Measurements from ENCODE around the gene MYL7. TPM values are rescaled to one million over a fixed set of nuclear protein-coding genes. Genes with fewer than 3 reads are reported as not detected.
"Not testable (repeated sequence)": the region's sequence is repeated elsewhere in the genome, so short reads cannot be mapped to it uniquely, and the experiment has no call there.

MYL7 gene
- total and polyA plus RNA-seq, 7 donors: 0.15 to 1.7 (median 0.98) TPM; not detected in 3

GRCh38 chr7:44177570-44178131 lies 36.5 kb upstream of the MYL7 start:
- H3K27me3 ChIP-seq (ENCODE audit: insufficient read depth in 3 of 3, low read length in 2 of 3): peaks cover 0 to 2% (median 0%) of the 10 kb centered on the region in 3 donors
- H3K9me3 ChIP-seq: no peaks in the 10 kb centered on the region
- H3K27ac ChIP-seq: no peak overlapping the region
- H3K4me3 ChIP-seq: no peak overlapping the region
- DNase-seq: no peak
- intact Hi-C loops (cut with DNase I): loop anchor here in 1 of 2 donors (5.0 kb wide), 1 partner anchor 280 kb away; no protein-coding TSS in a partner anchor
- no peaks in the 10 kb centered on the region for H3K4me1 ChIP-seq
- TF ChIP-seq, protein P1, sequence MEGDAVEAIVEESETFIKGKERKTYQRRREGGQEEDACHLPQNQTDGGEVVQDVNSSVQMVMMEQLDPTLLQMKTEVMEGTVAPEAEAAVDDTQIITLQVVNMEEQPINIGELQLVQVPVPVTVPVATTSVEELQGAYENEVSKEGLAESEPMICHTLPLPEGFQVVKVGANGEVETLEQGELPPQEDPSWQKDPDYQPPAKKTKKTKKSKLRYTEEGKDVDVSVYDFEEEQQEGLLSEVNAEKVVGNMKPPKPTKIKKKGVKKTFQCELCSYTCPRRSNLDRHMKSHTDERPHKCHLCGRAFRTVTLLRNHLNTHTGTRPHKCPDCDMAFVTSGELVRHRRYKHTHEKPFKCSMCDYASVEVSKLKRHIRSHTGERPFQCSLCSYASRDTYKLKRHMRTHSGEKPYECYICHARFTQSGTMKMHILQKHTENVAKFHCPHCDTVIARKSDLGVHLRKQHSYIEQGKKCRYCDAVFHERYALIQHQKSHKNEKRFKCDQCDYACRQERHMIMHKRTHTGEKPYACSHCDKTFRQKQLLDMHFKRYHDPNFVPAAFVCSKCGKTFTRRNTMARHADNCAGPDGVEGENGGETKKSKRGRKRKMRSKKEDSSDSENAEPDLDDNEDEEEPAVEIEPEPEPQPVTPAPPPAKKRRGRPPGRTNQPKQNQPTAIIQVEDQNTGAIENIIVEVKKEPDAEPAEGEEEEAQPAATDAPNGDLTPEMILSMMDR (IDR thresholded peaks at IDR 0.05): no peak
- no peak for ATAC-seq
- H3K36me3 ChIP-seq (ENCODE audit: insufficient read depth in 1 of 2, low read depth in 1 of 2): no peaks in the 10 kb centered on the region
- WGBS, 3 donors: 46 to 70% (median 58%) methylated on average over 4 of the region's 4 CpGs

DNA sequence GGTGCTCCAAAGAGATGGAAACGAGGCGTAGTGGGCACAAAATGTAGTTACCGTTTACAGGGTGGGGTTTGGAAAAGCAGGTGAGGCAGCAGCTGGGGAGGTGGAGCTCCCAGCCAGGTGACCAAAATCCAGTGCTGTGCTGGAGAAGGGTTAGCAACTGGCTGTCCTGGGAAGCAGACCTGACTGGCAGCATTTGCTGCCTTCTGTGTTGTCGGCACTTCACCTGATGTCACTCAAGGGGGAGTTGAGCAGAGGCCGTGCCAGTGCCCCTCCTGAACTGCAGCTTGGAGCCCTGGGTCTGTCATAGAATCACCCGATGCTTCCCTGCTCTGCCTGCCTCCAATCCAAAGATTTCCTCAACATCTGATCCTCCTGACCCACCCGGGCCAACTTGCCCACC lies 35.4 kb upstream of the MYL7 start:
- no peak overlapping the region for H3K4me3 ChIP-seq
- H3K4me1 ChIP-seq: no peaks in the 10 kb centered on the region
- TF ChIP-seq, protein P1 (IDR thresholded peaks at IDR 0.05): no peak
- no peak overlapping the region for H3K27ac ChIP-seq
- no peaks in the 10 kb centered on the region for H3K36me3 ChIP-seq (ENCODE audit: insufficient read depth in 1 of 2, low read depth in 1 of 2)
- 78 to 88% (median 87%) methylated on average over 7 of the region's 7 CpGs for WGBS, 3 donors
- H3K9me3 ChIP-seq: no peaks in the 10 kb centered on the region
- intact Hi-C loops (cut with DNase I): loop anchor here in 1 of 2 donors (5.0 kb wide), 1 partner anchor 281 kb away; no protein-coding TSS in a partner anchor
- ATAC-seq (no peak), DNase-seq (no peak)
- no peaks in the 10 kb centered on the region for H3K27me3 ChIP-seq (ENCODE audit: insufficient read depth in 3 of 3, low read length in 2 of 3)

- Histone ChIP-seq H3K36me3 (ENCODE audit: insufficient read depth in 1 of 2, low read depth in 1 of 2) (no peaks in the 10 kb centered on the region), H3K9me3 (no peaks in the 10 kb centered on the region), H3K27me3 (ENCODE audit: insufficient read depth in 3 of 3, low read length in 2 of 3) (no peaks in the 10 kb centered on the region), H3K27ac (no peak overlapping the region), H3K4me1 (no peaks in the 10 kb centered on the region), H3K4me3 (no peak overlapping the region)
- DNase-seq: no peak
- intact Hi-C loops (cut with DNase I): loop anchor here in 1 of 2 donors (5.0 kb wide), 1 partner anchor 282 kb away; no protein-coding TSS in a partner anchor
- no peak for ATAC-seq
- TF ChIP-seq, protein P1 (IDR thresholded peaks at IDR 0.05): no peak
- 77 to 92% (median 82%) methylated on average over 3 of the region's 3 CpGs for WGBS, 3 donors
These were observed 34.6 kb upstream of the MYL7 start for GRCh38 chr7:44175730-44176129.

DNA sequence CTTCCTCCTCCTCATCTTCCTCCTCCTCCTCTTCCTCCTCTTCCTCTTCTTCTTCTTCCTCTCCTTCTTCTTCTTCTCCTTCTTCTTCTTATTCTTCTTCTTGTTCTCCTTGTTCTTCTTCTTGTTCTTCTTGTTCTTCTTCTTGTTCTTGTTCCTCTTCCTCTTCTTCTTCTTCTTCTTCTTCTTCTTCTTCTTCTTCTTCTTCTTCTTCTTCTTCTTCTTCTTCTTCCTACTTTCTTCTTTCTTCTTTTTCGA lies 33.5 kb upstream of the MYL7 start:
- H3K36me3 ChIP-seq (ENCODE audit: insufficient read depth in 1 of 2, low read depth in 1 of 2); DNase-seq; H3K27me3 ChIP-seq (ENCODE audit: insufficient read depth in 3 of 3, low read length in 2 of 3); H3K4me1 ChIP-seq; H3K4me3 ChIP-seq; H3K9me3 ChIP-seq; intact Hi-C loops (cut with DNase I); H3K27ac ChIP-seq; ATAC-seq: not testable (repeated sequence)
- WGBS, 3 donors: 62 to 85% (median 80%) methylated on average over 1 of the region's 1 CpG

GRCh38 chr7:44173911-44174693 lies 33.0 kb upstream of the MYL7 start:
- ATAC-seq (no peak), DNase-seq (no peak)
- Histone ChIP-seq H3K4me3 (no peak overlapping the region), H3K27me3 (ENCODE audit: insufficient read depth in 3 of 3, low read length in 2 of 3) (no peaks in the 10 kb centered on the region), H3K9me3 (no peaks in the 10 kb centered on the region), H3K27ac (no peak overlapping the region), H3K36me3 (ENCODE audit: insufficient read depth in 1 of 2, low read depth in 1 of 2) (no peaks in the 10 kb centered on the region), H3K4me1 (no peaks in the 10 kb centered on the region)
- TF ChIP-seq, protein P1 (IDR thresholded peaks at IDR 0.05): no peak
- intact Hi-C loops (cut with DNase I): no loop called here
- WGBS, 3 donors: 42 to 59% (median 43%) methylated on average over 3 of the region's 3 CpGs
